GM21515 (cell line): ENCODE measurements around the gene PRKCZ.
"Not testable (repeated sequence)": the region's sequence is repeated elsewhere in the genome, so short reads cannot be mapped to it uniquely, and the experiment has no call there.

Source experiments
- ATAC-seq: cut with Tn5 transposase; IDR thresholded peaks from one replicate; pipeline ENCODE4 v1.9.1; 2021; ENCODE audit not compliant: unreplicated experiment

Gene PRKCZ

DNA sequence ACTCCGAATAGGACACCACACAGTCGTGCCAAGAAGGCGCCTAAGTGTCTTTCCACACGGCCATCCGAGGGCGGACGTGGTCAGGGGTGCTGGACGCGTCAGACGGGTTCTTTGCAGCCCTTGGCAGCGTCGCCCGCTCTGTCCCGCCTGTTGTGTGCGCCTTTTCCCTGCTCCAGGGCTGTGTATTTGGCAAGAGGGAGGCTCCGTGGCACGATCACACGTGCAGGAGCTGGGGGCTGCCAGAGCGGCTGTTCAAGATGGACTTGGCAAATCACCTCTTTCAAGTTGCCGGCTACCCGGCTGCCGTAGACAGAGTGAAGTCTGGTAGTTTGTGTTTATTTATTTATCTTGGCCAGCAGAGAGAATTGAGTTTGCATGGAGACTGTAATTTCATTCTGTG, 31.9 kb downstream of the PRKCZ start:
- no peak for ATAC-seq

DNA sequence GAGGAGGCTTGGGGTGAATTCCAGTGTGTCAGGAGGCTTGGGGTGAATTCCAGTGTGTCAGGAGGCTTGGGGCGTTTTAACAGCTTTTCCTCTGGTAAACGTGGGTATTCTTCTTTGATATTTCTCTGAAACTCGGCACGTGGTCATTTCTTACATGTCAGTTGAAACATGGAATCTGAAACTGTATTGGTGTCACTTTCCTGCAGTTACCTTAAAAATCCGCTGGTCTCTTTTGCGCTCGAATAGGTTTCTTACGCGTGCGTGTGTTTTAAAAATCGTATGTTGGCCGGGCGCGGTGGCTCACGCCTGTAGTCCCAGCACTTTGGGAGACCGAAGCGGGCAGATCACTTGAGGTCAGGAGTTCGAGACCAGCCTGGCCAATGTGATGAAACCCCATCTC, 33.5 kb downstream of the PRKCZ start:
- ATAC-seq = no peak

DNA sequence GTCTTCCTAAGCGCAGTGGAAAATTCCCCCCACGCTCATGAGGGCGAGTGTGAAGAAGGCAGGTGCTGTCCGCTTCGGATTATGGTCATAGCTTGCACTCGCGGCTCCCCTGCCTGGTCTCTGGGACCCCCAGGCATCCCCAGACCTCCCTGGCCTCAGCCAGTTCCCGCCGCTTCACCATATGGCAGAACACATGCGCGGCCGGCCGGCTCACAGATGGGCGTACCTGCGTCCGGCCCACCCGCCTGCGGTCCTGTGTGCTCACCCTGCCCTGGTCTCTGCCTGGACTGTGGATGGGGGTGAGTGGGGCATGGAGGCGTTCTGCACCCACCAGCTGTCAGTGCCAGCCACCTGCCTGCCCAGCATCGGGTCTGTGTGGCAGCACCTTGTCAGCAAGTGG, 34.1 kb downstream of the PRKCZ start:
- no peak for ATAC-seq

DNA sequence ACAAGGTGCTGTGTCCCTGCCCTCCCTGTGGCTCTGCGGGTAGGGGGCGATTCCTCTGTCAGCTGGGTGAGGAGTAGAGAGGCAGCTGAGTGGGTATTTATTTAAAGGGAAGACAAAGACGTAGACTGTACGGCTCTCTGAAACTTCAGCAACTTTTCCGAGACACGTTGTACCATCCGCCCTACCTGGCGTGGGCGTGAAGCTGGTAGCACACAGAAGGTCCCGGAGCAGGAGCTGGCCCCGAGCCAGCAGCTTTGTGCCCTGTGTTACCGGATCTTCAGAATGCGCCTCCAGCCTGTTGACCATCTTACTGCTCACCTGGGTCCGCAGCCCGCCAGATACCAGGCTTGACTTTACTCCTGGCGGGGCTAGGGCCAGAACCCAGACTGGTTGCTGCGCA, 34.9 kb downstream of the PRKCZ start:
- no peak for ATAC-seq

DNA sequence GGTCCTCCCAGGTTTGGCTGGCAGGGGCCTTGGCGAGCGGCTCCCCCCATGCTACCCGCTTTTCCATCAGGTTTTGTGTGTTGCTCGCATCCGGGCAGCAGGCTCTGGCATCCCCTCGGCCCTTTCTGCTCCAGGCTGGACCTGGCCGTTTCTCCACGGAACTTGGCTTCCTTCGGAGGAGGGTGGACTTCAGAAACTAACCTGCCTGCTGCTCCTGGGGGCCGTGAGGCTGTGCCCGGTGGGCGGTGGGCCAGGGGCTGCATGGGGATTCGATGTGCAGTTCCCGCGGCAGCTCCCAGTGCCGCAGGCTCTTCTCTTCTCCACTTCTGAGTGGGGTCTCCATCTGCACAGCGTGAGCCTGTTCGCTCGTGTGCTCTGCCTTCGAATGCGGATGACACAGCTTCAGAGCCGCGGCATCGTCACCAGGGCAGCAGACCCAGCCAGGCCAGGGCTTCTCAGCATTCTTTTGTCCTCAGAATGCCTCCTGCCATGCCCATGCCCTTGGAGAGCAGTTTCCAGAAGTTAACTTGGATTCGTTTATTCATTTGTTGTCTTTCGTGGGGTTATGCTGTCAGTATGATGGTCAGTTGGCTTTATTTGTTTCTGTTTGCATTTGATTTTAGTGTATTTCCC, 36.4 kb downstream of the PRKCZ start:
- ATAC-seq = no peak

DNA sequence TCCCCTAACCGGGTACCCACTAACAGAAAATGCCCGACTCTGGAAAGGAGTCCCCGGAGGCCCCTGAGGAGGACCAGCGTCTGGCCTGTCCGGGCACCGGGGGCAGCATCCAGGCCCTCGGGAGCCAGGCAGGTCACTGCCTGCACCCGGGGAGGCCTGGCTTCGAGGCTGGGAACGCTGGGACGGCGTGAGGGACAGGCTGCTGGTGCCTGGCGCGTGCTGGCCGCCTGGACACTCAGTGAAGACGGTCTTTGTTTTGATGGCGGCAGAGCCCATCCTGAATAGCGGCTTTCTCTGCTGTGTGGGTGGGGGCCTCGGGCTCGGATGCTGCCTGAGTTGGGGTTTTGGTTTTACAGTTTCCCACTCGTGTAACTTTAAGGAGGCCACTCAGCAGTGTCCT, 37.6 kb downstream of the PRKCZ start:
- no peak for ATAC-seq

DNA sequence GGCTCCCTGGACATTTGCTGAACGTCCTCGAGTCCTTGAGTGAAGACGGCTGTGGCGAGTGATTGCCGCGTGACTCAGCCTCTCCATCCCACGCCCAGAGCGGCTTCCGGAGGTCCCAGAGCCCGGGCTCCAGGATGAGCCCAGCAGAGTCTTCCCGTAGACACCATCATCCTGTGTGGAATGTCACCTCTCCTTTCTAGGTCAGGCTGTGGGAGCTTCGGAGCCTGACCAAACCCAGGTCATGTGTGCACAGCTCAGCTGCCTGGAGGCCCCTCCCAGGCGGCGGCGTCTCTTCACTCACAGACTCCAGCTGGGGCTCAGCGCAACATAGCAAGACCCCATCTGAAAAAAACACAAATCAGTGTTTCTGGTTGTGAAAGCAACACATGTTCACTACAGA, 38.2 kb downstream of the PRKCZ start:
- ATAC-seq = no peak

DNA sequence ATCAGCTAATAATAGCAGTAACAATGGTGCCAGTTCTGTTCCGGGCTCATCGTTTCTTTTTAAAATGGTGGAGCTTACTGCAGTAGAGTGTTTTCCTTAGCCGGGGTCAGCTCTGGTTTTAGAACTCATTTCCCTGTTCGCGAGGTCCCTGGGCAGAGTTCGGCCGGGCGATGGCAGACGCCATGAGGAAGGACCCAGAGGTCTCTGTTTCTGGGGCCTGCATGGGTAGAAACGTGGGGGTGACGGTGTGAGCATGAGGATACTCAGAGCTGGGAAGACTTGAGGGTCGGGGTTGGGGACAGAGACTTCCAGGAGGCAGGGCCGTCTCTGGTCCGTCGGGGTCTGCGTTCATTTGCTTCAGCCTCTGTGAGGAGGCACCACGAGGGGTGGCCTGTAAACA, 38.8 kb downstream of the PRKCZ start:
- no peak for ATAC-seq

DNA sequence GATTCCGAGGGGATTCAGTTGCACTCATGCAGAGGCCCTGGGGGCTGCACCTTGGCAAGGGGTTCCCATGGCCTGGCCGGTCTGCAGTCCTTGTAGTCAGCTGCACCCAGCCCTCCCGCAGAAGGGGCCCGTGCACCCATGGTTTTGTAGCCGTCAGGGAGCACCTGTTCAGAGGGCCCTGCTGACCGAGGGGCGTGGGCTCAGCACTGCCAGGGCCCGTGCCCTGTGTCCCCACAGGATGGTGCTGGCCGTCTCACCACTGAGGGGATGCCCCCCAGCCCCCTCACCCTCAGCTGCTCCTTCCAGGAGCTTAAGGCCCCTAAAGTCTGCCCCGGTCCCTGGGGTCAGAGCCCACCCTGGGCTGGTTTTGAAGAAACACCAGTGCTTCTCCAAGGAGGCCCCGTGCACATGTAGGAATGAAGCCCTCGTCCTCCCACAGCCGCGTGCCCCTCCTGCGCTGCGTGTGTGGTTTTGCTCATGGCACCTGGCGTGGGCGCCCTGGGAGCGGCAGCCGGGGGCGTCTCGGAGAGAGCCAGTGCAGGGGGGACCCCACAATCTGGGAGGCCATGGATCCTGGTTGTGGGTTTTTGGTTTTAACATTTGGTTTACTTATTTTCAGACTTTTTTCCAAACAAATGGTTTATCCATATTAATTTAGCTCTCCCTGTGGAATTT, 40.1 kb downstream of the PRKCZ start:
- no peak for ATAC-seq

DNA sequence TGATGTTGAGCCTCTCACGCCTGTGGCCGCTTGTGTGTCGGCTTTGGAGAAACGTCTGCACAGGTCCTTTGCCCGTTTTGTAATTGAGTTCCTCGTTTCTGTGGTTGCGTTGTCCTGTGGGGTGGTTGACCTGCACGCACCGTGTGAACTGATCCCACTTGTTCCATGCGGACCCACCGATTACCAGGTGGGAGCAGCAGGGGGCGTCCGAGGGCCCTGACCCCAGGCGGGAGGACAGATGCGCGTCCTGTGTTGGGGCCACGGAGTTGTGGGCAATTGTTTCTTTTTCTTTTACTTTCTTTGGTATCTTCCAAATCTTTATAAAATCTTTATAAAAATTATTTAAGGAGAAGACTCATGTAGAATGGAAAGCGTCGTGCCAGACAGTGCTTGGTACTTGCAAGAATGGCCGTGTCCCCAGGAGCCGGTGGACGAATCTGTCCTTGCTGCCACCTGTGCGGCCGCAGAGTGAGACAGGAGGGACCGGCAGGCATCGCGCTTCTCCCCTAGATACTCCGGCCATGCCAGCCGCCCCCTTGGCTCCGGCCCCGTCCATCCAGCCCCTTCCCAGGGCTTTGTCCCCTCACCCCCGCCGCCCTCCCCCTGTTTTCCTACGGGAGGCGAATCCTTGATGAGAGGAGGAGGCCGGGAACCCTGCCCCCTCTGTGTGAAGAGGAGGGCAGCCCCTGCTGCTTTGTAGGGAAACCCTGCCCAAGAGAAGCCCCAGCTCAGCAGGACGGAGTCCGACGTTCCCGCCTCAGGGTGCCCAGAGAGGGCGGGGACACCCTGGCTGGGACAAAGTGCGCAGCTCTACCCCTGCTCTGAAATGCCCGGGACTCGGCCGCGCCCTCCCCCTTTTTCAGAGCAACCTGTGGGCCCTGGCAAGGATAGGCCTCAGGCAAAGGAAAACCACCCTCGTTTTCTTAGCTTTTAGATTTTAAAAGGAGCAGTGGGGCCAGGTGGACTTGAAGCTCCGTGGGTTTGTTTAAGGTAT, 41.7 kb downstream of the PRKCZ start:
- no peak for ATAC-seq

DNA sequence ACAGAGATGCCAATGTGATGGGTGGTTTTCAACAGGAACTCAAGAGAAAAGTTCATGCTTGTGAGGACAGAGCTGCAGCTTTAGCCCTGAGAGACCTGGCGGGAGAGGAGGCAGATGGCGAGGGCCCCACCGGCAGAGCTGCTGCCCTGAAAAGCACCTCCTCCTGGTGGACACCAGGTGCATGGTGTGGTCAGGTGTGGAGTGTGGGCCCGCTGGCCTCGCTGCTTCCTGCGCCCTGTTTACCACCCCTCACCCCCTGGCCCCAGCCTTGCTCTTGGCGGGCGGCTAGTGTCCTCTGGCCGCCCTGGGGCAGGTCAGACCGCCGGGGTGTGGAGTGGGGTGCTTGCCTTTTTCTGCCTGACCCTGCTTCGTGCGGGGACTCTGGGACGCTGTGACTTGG, 42.8 kb downstream of the PRKCZ start:
- no peak for ATAC-seq

DNA sequence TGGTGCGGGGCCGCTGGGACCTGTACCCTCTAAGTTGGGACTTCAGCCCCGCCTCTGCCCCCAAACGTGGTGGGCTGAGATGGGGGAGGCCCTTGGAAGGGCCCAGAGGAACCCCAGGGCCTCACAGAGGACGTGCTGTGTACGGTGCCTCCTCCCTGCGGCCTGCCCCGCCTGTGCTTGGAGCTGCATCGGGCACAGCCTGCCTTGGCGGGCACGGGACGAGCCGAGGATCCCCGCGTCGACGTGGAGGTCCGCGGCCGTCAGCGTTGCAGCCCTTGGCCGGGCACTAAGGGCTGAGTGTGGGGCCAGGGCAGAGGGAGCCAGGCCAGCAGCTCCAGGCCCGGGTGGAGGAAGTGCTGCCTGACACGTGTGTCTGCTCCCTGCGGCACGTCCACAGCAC, 43.4 kb downstream of the PRKCZ start:
- no peak for ATAC-seq

DNA sequence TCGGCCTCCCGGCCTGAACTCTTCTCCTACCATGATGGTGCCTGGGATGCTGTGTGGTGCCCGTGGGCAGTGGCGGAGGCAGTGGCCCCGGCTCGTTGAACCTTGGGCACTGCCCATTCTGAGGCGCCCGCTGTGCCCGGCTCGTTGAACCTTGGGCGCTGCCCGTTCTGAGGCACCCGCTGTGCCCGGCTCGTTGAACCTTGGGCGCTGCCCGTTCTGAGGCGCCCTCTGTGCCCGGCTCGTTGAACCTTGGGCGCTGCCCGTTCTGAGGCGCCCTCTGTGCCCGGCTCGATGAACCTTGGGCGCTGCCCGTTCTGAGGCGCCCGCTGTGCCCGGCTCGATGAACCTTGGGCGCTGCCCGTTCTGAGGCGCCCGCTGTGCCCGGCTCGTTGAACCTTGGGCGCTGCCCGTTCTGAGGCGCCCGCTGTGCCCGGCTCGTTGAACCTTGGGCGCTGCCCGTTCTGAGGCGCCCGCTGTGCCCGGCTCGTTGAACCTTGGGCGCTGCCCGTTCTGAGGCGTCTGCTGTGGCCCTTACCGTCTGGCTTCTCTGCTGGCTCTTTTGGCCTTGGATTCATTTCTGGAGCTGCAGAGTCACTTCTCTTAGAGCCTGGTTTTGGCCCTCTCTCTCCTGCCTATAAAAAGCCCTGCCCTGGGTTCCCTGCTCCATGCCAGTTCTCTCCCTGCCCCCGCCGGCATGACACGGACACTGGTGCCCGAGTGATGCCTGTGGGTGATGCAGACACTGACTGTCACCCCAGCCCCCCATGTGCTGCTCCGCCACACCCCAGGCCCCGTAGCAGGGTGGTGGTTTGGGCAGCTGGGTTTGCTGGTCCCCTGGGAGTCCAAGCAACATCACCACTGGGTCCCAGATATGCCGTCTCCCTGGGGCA, 44.3 kb downstream of the PRKCZ start:
- ATAC-seq = not testable (repeated sequence)

DNA sequence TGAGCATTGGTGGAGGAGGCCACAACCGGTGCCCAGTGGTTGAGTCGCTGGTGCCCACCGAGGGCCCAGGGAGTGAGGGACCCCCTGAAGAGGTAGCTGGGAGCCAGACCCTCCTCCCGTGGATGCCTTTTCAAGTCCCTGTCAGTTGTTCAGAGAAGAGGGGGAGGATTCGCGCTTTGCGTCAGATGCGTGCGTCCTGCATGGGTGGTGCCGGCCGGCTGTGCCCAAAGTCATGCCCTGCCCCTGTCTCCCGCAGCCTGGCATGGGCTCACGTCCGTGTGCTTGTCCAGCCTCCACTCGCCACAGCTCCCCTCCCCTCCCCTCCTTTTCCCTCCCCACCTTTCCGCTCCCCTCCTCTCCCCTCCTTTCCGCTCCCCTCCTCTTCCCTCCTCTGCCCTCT, 45.2 kb downstream of the PRKCZ start:
- no peak for ATAC-seq

DNA sequence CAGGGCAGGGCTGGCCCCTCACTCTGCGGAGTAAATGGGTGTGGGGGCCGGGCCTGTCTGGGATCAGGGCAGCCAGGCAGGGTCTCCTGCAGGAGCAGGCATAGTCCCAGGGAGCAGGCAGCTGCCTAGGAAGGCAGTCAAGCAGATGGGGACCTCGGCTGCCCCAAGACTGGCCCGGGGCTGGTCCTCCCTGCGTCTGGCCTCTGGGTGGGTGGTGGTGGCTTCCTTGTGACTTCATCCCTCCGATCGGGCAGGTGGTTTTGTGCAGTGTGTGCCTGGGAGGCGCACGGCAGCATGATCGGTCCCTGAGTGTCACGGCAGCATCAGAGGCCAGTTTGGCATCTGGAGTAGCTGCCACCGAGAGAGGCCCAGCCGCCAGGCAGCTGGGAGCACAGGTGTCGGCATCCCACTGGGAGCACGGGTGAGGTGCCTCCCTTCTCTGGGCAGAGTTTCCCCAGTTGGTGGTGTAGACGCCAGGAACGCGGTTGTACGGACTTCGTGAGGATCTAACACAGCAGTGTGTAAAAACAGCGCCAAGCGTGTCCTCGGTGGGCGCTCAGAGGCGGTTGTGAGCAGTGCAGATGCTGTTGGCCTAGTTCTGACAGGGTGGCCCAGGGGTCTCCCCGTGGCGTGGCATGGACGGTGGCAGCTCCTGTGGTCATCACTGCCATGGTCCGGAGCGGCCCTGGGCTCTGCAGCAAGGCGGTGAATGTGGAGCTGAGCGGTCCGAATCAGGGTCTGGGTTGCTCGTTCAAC, 45.9 kb downstream of the PRKCZ start:
- ATAC-seq = no peak

DNA sequence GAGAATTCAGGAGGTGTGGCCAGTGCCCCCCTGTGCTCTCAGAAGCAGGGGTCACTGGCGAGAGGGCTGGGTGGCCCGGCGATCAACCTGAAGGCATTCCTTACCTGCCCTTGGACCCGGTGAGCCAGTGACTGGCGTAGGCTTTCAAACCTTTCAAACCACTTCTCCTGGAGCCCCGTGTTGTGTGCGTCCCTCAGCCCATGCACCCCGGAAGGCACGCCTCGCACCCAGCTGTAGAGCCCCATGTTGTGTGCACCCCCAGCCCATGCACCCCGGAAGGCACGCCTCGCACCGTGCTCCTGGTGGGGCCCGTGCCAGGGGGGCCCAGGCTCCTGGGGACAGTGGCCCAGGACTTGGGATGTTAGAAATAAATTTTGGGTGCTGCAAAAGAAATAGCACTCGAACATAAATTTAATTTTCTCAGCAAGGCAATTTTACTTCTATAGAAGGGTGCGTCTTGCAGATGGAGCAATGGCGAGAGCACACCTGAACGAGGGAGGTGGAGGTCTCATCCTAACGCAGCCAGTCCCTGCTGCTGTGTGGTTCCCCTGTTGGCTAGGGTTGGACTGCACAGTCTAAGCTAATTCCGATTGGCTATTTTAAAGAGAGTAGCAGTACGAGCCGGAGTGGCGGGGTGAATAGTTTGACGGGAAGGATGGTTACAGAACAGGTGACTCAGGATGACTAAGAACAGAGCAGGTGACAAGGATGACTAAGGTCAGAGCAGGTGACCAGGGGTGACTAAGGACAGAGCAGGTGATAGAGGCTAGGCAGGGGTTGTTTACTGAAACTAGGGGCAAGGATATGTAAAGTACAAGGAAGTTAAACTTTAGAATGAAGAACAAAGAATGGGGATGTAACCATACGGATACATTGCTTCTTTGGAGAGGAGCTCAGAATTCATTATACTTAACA, 47.4 kb downstream of the PRKCZ start:
- ATAC-seq = no peak

DNA sequence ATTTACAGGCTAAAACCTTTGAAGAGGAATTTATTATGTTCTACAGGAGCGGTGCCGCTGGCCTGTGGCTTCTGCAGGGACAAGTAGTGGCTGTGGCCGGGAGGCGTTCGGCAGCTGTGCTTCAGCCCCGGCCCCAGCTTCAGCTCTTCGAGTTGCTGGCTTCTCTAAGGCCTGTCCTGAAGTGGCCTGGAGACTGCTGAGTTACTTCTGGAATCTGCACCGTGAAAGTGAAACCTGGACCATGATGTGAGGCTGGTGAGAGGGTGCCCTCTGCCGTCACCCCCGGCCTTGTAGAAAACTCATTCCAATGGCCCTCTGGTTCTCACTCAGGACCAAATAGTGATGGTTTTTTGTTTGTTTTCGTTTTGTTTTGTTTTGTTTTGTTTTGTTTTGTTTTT, 48.1 kb downstream of the PRKCZ start:
- no peak for ATAC-seq

DNA sequence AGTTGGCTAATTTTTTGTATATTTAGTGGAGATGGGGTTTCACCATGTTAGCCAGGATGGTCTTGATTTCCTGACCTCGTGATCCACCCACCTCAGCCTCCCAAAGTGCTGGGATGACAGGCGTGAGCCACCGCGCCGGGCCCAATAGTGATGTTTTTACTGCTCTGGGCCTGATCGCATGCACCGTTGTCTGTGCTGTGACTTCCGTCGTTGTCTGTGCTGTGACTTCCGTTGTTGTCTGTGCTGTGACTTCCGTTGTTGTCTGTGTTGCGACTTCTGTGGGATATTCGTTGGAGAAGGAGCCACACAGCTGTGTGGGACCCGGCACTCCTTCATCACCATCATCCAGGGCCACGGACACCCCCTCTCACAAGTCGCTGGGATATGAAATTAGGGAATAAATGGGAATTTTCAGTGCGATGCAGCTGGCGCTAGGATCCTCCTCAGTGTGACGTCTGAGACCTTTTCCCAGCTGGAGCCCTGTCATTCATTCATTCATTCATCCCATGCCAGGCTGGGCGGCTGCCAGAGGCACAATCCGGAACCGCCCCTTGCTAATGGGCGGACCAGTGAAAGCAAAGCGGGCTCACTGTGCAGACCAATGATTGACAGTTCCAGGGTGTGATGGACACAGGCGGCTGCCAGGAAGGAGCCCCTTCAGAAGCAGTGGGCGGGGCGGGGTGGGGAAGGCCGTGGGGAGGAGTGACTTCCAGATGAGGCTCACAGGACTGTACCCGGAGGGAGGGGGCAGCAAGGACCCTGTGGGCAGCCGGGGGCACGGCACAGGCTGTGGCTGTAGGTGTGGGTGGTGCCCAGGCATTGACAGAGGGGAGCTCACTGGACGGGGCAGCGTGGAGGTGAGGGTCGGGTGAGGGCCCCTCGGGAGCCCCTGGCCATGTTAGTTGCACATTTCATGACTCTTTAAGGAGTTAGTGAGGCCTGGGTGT, 48.9 kb downstream of the PRKCZ start:
- no peak for ATAC-seq
